HG02981 (cell line): Measurements from ENCODE around the gene MOSPD2.

Experiments used
- ATAC-seq: cut with Tn5 transposase; IDR thresholded peaks from one replicate; pipeline ENCODE4 v1.9.1; 2021; ENCODE audit warnings: mild to moderate bottlenecking, moderate library complexity; ENCODE audit not compliant: unreplicated experiment

Gene MOSPD2

GRCh38 chrX:14913241-14913640, 40.0 kb downstream of the MOSPD2 start:
- ATAC-seq: no peak

- no peak for ATAC-seq
Measured at GRCh38 chrX:14915596-14915995, 42.4 kb downstream of the MOSPD2 start.

DNA sequence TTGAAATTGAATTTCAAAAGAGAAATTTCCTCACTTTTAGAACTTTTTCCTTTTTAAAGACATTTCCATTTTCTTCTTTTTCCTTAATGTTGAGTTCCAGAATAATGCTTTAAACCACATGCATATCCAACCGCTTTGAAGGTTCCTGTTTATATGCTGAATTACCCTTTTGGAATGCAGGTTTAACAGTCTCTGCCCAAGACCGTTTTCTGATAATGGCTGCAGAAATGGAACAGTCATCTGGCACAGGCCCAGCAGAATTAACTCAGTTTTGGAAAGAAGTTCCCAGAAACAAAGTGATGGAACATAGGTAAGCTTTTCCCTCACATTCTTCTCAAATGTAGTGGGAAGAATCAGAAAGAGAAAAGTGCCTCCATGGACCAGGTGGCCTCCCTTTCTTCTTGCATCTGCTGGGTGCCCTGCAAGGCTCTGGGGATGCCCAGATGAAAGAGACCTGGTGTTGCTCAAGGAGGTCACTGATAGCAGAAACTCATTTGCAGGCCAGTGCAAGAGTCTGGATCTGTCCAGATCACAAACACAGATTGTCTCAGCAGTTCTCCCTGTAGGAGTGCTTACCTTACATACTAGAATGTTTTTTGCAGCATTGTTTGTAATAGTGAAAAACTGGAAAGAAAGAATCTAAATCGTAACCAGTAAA, 42.9 kb downstream of the MOSPD2 start:
- ATAC-seq: no peak

DNA sequence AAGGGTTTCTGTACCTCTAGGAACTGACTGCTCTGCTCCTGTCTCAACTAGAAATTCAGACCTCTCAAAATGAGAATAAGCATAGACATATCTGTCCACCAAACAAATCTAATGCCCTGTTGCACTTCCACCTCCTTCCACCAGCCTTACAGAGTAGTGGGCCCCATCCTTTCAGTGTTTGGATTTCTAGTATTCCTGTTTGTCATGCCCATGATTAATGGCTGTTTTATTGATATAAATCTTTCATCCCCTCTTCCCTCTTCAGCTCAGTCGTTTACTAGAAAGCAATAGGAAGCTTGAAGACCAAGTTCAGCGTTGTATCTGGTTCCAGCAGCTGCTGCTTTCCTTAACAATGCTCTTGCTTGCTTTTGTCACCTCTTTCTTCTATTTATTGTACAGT, 46.2 kb downstream of the MOSPD2 start:
- ATAC-seq: no peak

- no peak for ATAC-seq
Measured at GRCh38 chrX:14920196-14920595, 47.0 kb downstream of the MOSPD2 start.

DNA sequence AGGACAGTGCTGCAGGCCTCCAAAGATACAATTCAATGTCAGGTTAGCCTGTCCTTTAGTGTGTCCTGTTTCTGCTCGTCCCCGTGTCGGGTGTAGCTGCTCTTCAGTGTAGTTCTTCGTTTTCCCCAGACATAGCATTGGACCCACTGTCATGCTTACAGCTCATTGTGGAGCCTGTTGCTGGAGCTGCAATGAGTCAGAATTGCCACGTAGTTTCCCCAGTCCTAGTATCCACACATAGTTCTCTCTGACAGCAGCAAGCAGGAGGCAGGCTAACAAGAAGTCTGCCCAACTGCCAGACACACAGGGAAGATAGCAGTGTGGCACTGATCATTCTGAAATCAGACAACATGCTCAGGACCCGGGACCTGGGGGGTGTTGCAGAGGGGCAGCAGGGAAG, 49.2 kb downstream of the MOSPD2 start:
- ATAC-seq: no peak

DNA sequence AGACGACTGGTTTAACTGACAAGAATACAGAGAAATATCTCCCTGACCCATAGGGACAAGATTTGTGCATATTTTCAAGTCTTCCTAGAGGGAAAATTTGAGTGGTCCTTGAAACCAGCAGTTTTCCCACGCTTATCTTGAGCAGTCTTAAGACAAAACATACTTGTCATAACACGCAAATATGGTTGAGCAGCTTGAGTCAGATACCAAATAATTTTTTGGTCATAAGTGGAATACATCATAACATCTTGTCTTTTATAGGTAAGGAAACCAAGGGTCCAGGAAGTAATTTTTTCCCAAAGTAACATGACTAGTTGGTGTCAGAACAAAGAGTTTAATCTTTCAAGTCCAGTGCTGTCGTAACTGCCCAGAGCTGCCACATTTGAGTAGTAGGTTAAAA, 50.5 kb downstream of the MOSPD2 start:
- no peak for ATAC-seq

GRCh38 chrX:14926471-14926870, 53.2 kb downstream of the MOSPD2 start:
- no peak for ATAC-seq

- ATAC-seq: no peak
Measured at GRCh38 chrX:14927401-14927800, 54.2 kb downstream of the MOSPD2 start.

- no peak for ATAC-seq
Measured at GRCh38 chrX:14930663-14931062, 57.4 kb downstream of the MOSPD2 start.

DNA sequence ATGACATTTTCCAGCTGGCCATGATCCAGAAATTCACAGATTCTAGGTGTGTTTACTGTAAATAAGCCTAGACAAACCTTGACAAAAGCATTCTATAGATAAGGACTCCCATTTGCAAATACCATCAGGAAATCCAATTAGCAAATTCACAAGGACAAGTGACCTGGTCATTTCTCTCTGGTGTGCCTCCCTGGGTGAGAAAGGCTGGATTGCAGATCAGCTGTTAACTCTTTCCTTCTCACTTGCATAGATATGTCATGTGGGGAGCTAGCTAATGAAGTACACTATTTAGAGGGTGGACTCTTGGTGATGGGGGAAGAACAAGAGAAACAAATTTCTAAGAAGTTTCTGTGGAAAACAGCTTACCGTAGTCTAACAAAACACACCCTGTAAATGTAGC, 58.9 kb downstream of the MOSPD2 start:
- ATAC-seq: no peak

- ATAC-seq: no peak
Measured at GRCh38 chrX:14934423-14934822, 61.2 kb downstream of the MOSPD2 start.

DNA sequence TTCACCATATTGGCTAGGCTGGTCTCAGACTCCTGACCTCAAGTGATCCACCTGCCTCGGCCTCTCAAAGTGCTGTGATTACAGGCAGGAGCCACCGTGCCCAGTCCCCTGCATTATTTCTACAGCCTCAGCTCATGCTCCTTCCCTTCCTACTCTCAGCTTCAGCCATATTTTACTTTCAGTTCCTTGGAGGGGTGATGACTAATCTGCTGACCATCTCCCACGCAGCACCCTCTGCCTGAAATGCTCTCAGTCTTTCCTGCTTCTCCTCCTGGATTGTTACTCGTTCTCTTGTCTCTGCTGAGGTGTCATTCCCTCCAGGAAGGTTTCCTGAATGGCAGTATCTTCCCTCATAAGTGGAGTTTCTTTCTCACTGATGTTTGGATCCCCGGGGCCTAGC, 63.3 kb downstream of the MOSPD2 start:
- no peak for ATAC-seq

GRCh38 chrX:14939644-14940043, 66.4 kb downstream of the MOSPD2 start:
- ATAC-seq: no peak

DNA sequence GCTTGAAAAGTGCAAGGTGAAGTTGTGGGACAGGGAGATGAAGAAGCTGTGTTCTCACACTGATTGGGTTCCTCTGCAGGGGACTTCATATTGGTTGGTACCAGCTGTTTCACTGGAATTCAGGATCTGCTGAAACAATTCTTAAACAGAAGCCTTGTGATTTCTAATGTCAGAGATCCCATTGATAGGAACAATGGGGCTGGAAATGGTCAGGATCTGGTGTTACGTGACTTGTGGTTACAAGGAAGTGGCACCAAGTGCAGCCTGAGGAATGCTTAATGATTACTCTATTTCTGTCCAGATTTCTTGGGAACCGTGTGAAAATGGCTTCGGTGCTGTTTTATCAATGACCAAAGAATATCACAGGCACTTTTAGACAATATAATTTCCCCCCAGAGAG, 68.1 kb downstream of the MOSPD2 start:
- ATAC-seq: no peak

- no peak for ATAC-seq
Measured at GRCh38 chrX:14942341-14942740, 69.1 kb downstream of the MOSPD2 start.

- ATAC-seq: no peak
Measured at GRCh38 chrX:14943962-14944361, 70.7 kb downstream of the MOSPD2 start.

DNA sequence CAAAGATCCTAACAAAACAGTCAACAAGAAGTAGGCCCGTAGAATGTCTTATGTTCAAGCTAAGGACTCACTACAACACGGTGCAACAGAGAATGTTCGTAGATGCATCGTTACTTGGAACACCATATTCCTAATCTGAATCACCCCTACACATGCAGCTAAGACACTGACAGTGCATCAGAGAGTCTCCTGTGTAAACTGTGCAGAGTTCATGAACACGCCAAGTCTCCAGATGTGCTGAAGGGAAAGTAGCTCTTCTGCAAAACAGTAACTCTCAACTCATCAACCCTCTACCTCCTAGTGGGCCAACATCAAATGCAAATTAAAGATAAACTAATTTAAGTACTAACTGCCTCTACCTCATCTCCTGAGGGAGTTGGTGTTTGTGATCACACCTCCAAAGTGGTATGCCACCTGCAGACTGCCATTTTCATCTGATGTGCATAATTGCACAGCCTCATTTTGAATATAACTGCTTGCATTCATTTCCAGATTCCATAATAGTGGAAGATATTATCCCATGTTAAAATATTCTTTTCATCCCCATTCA, 73.5 kb downstream of the MOSPD2 start:
- ATAC-seq: no peak

- no peak for ATAC-seq
Measured at GRCh38 chrX:14948691-14949090, 75.5 kb downstream of the MOSPD2 start.

GRCh38 chrX:14956813-14957582, 83.8 kb downstream of the MOSPD2 start:
- ATAC-seq: no peak

DNA sequence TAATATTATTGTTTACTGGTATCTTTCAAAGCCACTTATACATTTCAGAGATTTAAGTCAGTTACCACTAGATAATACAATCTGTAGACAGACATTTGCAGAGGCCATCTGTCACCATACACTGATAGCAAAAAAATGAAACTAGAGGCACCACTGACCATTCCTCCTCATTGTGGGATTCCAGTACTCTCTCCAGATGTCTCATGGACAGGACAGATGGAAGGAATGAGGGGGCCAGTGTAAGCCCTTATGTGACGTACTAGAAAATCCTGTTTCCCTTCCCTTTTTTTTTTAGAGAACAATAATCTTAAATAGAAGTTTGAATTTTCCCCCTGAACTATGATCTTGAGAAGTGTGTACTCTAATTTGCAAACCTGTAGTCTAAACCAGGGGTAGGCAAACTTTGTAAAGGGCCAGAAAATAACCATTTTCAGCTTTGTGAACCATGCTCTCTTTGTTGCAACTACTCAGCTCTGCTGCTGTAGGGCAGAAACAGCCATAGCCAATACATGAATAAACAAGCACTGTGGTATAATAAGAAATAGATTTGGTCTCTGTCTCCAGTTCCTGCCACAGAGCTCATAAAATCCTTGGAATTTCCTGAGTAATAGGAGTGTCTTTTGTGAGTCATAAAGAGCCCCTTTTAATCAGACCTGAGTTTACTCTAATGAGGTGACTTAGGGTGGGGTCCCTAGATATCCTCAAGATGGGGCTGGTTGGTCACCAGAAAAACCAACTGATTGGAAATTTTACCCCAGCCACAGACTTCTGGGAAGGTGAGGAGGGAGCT, 90.4 kb downstream of the MOSPD2 start:
- ATAC-seq: no peak

GRCh38 chrX:14964500-14964899, 91.3 kb downstream of the MOSPD2 start:
- no peak for ATAC-seq
